Panc1 (cell line): ENCODE results near the gene SIK3.

Experiments used
- POLR2AphosphoS5 ChIP-seq: IDR thresholded peaks from 2 replicates; pipeline ENCODE4 v1.6.1; 2012; ENCODE audit warnings: mild to moderate bottlenecking, low read depth, low read length, moderate library complexity
- SIN3A ChIP-seq: IDR thresholded peaks from 2 replicates; pipeline ENCODE4 v1.6.1; 2012; ENCODE audit warnings: low read depth, mild to moderate bottlenecking, low read length, moderate library complexity, borderline replicate concordance; ENCODE audit not compliant: insufficient read depth
- TCF7L2 ChIP-seq: IDR thresholded peaks from 2 replicates; pipeline ENCODE4 v1.6.1; 2011; ENCODE audit warnings: mild to moderate bottlenecking, low read depth, low read length, inconsistent platforms
- TF ChIP-seq, protein P1 (sequence below): fragments of 450-650 bp; IDR thresholded peaks from 2 replicates; pipeline ENCODE4 v1.5.1; 2017; ENCODE audit warnings: mild to moderate bottlenecking
- TF ChIP-seq, protein P2 (sequence below), 2 experiments: IDR thresholded peaks; 2 replicates each; pipeline ENCODE4 v1.6.1; 2011 to 2012; ENCODE audit warnings: low read depth in 2 of 2, control low read depth in 1 of 2, low read length in 1 of 2, mild to moderate bottlenecking in 1 of 2, moderate library complexity in 1 of 2; ENCODE audit not compliant: insufficient read depth in 1 of 2

DNA sequence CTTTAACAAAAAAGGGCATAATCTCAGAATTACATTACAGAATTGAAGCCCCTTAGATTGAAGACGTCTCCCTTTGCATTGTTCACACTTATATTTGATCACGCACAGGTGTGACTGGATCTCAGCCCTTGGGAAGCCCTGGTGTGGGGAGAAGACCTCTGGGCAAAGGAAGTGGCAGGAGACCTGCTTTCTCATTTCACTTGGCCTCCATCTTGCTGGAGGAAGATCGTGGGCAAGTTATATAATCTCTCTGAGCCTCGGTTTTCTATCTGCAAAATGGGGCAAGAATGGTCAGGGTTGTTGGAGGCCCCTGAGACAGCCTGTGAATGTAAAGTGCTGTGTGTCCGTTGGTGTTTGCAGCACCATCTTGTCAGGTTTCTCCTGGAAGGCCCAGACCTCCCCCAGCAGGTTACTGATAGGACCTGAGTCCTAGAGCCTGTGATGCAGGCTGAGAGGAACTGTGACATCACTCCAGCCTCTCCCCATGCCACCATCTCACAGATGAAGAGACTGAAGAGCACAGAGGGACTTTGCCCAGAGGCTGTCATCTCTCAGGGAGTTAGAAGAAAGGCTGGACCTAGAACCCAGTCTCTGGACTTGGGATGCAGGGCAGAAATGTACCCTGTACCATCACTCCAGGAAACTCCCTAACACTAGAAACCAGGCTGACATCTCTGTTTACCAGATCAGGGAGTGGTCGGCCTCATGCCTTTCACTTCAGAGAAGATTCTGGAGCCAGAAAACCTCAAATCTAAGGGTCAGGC is 259.7 kb downstream of the SIK3 start:
- TF ChIP-seq, protein P1, sequence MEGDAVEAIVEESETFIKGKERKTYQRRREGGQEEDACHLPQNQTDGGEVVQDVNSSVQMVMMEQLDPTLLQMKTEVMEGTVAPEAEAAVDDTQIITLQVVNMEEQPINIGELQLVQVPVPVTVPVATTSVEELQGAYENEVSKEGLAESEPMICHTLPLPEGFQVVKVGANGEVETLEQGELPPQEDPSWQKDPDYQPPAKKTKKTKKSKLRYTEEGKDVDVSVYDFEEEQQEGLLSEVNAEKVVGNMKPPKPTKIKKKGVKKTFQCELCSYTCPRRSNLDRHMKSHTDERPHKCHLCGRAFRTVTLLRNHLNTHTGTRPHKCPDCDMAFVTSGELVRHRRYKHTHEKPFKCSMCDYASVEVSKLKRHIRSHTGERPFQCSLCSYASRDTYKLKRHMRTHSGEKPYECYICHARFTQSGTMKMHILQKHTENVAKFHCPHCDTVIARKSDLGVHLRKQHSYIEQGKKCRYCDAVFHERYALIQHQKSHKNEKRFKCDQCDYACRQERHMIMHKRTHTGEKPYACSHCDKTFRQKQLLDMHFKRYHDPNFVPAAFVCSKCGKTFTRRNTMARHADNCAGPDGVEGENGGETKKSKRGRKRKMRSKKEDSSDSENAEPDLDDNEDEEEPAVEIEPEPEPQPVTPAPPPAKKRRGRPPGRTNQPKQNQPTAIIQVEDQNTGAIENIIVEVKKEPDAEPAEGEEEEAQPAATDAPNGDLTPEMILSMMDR, result no peak
- no peak for TF ChIP-seq POLR2AphosphoS5
- TF ChIP-seq, protein P2, sequence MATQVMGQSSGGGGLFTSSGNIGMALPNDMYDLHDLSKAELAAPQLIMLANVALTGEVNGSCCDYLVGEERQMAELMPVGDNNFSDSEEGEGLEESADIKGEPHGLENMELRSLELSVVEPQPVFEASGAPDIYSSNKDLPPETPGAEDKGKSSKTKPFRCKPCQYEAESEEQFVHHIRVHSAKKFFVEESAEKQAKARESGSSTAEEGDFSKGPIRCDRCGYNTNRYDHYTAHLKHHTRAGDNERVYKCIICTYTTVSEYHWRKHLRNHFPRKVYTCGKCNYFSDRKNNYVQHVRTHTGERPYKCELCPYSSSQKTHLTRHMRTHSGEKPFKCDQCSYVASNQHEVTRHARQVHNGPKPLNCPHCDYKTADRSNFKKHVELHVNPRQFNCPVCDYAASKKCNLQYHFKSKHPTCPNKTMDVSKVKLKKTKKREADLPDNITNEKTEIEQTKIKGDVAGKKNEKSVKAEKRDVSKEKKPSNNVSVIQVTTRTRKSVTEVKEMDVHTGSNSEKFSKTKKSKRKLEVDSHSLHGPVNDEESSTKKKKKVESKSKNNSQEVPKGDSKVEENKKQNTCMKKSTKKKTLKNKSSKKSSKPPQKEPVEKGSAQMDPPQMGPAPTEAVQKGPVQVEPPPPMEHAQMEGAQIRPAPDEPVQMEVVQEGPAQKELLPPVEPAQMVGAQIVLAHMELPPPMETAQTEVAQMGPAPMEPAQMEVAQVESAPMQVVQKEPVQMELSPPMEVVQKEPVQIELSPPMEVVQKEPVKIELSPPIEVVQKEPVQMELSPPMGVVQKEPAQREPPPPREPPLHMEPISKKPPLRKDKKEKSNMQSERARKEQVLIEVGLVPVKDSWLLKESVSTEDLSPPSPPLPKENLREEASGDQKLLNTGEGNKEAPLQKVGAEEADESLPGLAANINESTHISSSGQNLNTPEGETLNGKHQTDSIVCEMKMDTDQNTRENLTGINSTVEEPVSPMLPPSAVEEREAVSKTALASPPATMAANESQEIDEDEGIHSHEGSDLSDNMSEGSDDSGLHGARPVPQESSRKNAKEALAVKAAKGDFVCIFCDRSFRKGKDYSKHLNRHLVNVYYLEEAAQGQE (IDR thresholded peaks at IDR 0.05; ENCODE audit: insufficient read depth in 1 of 2, low read depth in 2 of 2, low read length in 1 of 2), result no peak
- no peak for TF ChIP-seq TCF7L2
- no peak for TF ChIP-seq SIN3A
